ENCODE data around the gene HIVEP3. TPM values are rescaled to one million over a fixed set of nuclear protein-coding genes. Genes with fewer than 3 reads are reported as not detected.
"Not testable (repeated sequence)": the region's sequence is repeated elsewhere in the genome, so short reads cannot be mapped to it uniquely, and the experiment has no call there.

Gene HIVEP3
- total RNA-seq, 3 donors from 2014 or later, result 107 to 117 (median 114) TPM

DNA sequence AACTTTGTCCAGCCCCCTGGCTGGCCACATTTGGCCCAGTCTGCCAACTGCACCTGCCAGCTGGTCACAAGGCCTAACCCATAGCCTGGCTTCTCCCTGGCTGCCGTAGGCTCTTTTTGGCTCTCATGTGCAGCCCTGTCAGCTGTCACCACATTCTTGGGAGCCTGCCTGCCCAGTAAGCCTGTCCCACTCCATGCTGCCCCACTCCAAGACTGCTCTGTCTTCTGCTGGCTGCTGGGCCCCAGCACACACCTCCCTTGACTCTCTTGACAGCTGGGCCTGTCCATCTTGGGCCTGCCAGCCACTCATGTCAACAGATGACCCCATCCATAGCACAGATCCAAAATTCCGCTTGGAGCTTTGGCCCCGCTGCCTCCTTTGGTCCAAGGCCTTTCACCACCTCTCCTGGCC, 360.0 kb downstream of the HIVEP3 start:
- Mint-ChIP-seq H3K4me1 (ENCODE audit: low read depth) (peaks cover 3% of the 10 kb centered on the region), H3K4me3 (no peak overlapping the region), H3K27me3 (ENCODE audit: low read depth) (no peaks in the 10 kb centered on the region), H3K36me3 (ENCODE audit: insufficient read depth) (peaks cover 69% of the 10 kb centered on the region), H3K9me3 (peaks cover 8% of the 10 kb centered on the region)
- ATAC-seq, result peak in 1 of 2 donors; percentile 14
- no peak for DNase-seq

DNA sequence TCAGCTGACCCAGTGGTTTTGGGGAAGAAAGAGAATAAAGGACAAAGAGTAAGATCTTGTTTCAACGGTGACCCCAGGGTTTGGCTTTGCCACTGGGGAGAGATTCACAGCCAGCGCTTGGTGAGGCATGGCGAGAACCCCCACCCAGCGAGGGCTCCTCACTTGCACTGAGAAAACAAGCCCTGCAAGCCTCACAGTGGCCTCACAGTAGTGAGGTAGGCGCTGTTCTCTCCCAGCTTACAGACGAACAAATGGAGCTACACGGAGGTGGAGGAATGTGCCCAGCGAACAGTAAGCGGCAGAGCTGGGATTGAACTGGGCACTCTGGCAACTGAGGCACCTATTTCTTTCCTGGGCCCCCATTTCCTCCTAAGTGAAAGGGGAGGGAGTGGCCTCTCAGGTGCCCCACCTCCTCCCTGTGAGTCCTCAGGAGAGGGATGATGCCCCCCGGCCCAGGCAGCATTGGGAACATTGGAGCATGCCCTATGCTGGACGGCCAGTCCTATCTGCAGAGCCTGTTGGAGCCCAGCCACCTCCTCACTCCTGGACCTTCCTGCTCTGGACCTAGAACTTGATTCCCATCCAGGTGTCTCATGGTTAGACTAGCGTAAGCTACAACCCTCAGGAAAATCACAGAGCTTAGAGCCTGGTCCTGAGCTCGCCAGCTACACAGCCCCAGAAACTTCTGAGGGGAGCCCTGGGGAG, 360.8 kb downstream of the HIVEP3 start:
- H3K9me3 Mint-ChIP-seq, result peaks cover 9% of the 10 kb centered on the region
- DNase-seq (no peak), ATAC-seq (no peak)
- no peak overlapping the region for H3K4me3 Mint-ChIP-seq
- H3K27me3 Mint-ChIP-seq (ENCODE audit: low read depth), result no peaks in the 10 kb centered on the region
- peaks cover 68% of the 10 kb centered on the region for H3K36me3 Mint-ChIP-seq (ENCODE audit: insufficient read depth)
- H3K4me1 Mint-ChIP-seq (ENCODE audit: low read depth), result no peaks in the 10 kb centered on the region

DNA sequence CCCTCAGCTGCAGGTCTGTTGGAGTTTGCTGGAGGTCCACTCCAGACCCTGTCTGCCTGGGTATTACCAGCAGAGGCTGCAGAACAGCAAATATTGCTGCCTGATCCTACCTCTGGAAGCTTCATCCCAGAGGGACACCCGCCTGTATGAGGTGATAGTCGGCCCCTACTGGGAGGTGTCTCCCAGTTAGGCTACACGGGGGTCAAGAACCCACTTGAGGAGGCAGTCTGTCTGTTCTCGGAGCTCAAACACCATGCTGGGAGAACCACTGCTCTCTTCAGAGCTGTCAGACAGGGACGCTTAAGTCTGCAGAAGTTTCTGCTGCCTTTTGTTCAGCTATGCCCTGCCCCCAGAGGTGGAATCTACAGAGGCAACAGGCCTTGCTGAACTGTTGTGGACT, 364.0 kb downstream of the HIVEP3 start:
- H3K36me3 Mint-ChIP-seq (ENCODE audit: insufficient read depth), result peaks cover 61% of the 10 kb centered on the region
- ATAC-seq; H3K4me1 Mint-ChIP-seq (ENCODE audit: low read depth); H3K27me3 Mint-ChIP-seq (ENCODE audit: low read depth); DNase-seq; H3K9me3 Mint-ChIP-seq; H3K4me3 Mint-ChIP-seq: not testable (repeated sequence)

DNA sequence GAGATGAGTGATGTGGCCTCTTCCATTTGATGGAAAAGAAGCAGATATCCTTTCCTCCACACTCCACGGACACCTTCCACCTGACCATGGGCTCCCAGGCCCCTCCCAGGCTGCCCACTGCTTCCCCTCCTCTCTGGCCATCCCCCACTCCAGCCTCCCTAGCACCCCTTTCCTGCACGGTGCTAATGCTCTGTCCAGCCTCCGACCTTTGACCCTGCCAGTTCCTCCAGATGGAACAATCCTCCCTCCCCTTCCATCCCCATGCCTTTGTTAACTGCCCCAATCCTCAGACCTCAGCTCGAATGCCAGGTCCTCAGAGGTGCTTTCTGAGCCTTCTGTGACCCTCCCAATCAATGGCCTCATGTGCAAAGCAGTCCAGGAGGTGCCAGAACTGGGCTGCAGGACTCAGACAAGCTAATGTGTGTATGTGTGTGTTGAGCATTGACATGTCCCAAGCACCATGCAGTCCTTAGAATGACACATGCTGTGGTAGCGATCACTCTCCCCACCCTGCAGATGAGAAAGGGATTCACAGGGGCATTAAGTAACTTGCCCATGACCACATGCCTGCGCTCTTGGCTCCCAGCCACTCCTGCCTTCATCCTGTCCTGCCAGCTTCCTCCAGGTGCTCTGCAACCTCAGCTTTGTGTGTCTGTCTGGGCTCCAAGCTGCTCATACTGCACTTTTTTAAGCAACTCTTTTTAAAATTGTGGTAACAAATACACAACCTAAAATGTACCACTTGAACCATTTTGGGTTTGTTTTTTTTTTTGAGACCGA, 370.8 kb downstream of the HIVEP3 start:
- H3K9me3 Mint-ChIP-seq, result no peaks in the 10 kb centered on the region
- peaks cover 24% of the 10 kb centered on the region for H3K36me3 Mint-ChIP-seq (ENCODE audit: insufficient read depth)
- no peaks in the 10 kb centered on the region for H3K27me3 Mint-ChIP-seq (ENCODE audit: low read depth)
- no peak overlapping the region for H3K4me3 Mint-ChIP-seq
- H3K4me1 Mint-ChIP-seq (ENCODE audit: low read depth), result no peaks in the 10 kb centered on the region
- DNase-seq (no peak), ATAC-seq (peak in 1 of 2 donors; percentile 16)

DNA sequence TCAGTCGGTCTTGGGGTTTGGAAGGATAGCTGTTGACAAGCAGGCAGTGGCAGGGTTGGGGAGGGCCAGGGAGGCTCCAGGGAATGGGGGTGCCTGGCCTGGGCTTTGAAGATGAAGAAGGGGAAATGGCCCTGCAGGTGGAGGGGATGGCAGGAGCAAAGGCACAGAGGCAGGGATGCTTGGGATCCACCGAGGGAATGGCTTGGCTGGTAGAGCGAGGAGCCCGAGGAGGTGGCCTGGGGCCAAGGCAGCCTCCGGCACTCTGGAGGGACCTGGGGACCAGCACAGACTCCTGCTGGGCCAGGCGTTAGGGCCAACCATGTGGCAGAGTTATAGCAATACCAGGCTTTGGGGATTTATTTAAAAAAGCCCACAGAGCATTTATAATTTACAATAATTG, 371.4 kb downstream of the HIVEP3 start:
- Mint-ChIP-seq H3K27me3 (ENCODE audit: low read depth) (no peaks in the 10 kb centered on the region), H3K4me1 (ENCODE audit: low read depth) (peaks cover 1% of the 10 kb centered on the region), H3K4me3 (no peak overlapping the region), H3K9me3 (no peaks in the 10 kb centered on the region), H3K36me3 (ENCODE audit: insufficient read depth) (peaks cover 24% of the 10 kb centered on the region)
- ATAC-seq (no peak), DNase-seq (no peak)

DNA sequence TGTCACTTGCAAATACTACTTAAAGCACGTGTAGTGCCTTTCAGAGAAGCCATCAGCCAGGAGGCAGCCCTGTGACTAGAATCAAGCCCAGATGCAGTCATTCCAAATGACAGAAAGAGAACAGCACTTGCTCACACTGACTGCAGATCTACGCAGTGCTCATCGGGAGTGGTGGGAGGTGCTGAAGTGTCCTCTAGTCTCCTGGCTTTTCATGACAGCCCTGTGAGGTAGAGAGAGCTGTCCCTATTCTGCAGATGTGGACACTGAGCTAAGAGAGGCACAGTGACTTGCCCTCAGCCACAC, 371.9 kb downstream of the HIVEP3 start:
- H3K27me3 Mint-ChIP-seq (ENCODE audit: low read depth), result no peaks in the 10 kb centered on the region
- no peak for DNase-seq
- peaks cover 3% of the 10 kb centered on the region for H3K4me1 Mint-ChIP-seq (ENCODE audit: low read depth)
- no peak overlapping the region for H3K4me3 Mint-ChIP-seq
- ATAC-seq, result no peak
- no peaks in the 10 kb centered on the region for H3K9me3 Mint-ChIP-seq
- peaks cover 26% of the 10 kb centered on the region for H3K36me3 Mint-ChIP-seq (ENCODE audit: insufficient read depth)

DNA sequence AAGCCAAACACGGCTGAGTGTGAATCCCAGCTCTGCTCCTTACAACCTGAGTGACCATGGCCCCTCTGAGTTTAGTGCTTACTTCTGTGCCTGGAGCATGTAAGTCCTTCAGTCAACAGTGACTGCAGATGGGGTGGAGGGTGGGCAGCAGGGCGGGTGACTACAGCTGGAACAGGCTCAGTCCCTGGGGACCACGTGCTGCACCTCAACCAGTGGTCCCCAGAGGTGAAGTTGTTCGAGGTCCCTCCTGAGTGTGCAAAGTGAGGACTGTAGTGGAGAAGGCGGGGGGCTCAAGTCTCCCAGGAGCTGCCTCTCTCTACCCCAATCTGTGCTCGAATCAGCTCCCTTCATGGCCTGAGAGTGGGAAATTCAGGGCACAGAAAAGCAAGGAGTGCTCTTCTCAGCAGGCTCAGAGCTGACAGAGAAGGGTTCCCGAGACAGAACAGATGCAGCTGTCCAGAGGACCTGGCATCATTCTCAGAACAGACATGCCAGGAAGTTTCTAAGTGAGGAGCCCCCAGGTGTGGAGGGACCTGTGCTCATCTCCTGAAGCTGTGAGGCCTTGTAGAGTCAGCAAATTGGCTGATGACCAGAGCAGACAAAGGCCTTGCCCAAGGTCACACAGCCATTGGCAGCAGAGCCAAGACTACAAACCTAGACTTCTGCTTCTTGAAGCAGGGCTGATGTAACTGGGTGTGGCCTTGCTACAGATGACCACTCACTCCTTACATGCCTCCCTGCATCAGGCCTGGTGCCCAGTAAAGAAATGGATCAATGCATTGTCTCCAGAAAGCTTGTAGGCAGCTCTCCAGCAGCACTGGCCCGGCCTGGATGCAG, 372.5 kb downstream of the HIVEP3 start:
- peaks cover 27% of the 10 kb centered on the region for H3K36me3 Mint-ChIP-seq (ENCODE audit: insufficient read depth)
- no peaks in the 10 kb centered on the region for H3K27me3 Mint-ChIP-seq (ENCODE audit: low read depth)
- ATAC-seq (no peak), DNase-seq (no peak)
- no peaks in the 10 kb centered on the region for H3K9me3 Mint-ChIP-seq
- peaks cover 6% of the 10 kb centered on the region for H3K4me1 Mint-ChIP-seq (ENCODE audit: low read depth)
- no peak overlapping the region for H3K4me3 Mint-ChIP-seq

DNA sequence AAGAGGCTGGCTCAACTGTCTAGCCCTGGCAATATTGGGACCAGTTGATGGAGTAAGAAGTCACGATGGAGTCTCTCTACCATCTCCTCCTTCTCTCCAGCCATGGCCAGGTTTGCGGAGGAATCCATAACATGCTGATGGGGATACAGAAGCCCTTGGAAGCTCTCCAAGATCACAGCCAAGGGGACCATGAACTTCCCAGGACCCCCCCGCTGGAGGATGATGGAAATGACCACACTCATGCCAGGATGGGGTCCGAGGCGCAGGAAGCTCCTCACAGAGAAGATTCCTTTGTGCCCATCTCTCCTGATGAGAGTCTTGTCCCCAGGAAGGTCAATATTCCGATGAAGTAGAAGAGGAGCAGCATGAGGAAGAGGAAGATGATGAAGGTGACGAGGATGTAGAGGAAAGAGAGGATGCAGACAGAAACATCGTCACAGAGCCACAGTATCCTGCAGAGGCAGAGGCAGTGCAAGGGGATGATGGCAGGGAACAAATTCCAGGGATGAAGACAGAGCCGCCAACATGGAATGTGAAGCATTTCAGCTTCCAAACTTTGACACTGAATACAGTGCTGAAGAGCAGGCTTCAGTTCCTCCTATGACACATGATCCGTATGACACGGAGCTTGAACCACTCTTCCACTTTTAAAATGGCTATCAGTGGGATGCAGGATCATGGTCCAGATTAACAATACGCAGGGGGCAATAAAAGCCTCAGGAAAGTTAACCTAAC, 376.4 kb downstream of the HIVEP3 start:
- H3K9me3 Mint-ChIP-seq, result no peaks in the 10 kb centered on the region
- DNase-seq, result no peak
- peaks cover 8% of the 10 kb centered on the region for H3K4me1 Mint-ChIP-seq (ENCODE audit: low read depth)
- H3K27me3 Mint-ChIP-seq (ENCODE audit: low read depth), result no peaks in the 10 kb centered on the region
- ATAC-seq, result no peak
- H3K36me3 Mint-ChIP-seq (ENCODE audit: insufficient read depth), result peaks cover 42% of the 10 kb centered on the region
- no peak overlapping the region for H3K4me3 Mint-ChIP-seq

DNA sequence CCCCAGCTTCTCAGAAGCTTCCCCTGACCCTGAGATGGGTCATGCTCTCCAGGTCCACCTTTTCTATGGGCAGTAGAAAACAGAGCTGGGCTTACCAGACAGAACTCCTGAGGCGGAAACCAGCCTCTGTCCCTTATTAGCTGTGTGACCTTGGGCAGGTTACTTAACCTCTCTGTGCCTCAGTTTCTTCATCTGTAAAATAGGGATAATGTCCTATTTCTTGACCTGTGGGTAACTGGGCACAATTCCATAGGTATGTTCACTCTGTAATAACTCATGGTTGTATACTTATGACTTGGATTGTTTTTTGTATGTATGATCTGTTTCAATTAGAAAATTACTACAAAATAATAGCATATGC, 377.1 kb downstream of the HIVEP3 start:
- no peak for DNase-seq
- Mint-ChIP-seq H3K27me3 (ENCODE audit: low read depth) (no peaks in the 10 kb centered on the region), H3K9me3 (no peaks in the 10 kb centered on the region), H3K4me1 (ENCODE audit: low read depth) (peaks cover 11% of the 10 kb centered on the region), H3K36me3 (ENCODE audit: insufficient read depth) (peaks cover 45% of the 10 kb centered on the region), H3K4me3 (no peak overlapping the region)
- no peak for ATAC-seq

DNA sequence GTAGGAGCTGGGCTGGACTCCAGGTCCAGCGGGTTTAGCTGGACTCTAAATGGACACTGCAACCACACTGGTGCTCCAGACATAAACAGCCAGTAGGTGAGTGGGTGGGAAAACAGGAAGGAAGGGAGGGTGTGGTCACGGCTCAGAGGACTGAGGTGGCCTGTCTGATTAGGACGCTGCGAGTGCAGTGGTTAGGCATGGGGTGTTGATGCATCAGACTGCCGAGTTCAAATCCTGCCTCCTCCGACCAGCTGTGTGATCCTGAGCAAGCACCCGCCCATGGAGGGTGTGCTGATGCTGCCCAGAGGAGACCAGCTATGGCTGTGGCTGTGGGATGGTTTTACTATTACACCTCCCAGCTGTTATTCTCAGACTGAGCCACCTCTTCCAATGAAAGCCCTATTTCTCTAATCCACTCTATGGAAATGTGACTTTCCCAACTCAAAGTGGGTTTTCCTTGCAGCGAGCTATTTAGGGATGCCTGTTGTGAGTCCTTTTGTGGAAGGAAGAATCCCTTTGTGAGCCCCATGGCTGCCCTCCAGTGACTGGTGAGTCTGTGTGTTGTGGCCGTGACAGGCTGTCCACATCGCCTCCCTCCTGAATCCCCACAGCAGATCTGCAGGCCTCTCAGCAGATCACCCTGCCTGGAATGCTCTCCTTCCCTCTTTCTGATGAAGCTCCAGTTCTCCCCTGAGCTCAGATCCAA, 377.7 kb downstream of the HIVEP3 start:
- H3K36me3 Mint-ChIP-seq (ENCODE audit: insufficient read depth), result peaks cover 50% of the 10 kb centered on the region
- no peak overlapping the region for H3K4me3 Mint-ChIP-seq
- H3K9me3 Mint-ChIP-seq, result no peaks in the 10 kb centered on the region
- ATAC-seq (no peak), DNase-seq (peak; percentile 3)
- peaks cover 11% of the 10 kb centered on the region for H3K4me1 Mint-ChIP-seq (ENCODE audit: low read depth)
- H3K27me3 Mint-ChIP-seq (ENCODE audit: low read depth), result no peaks in the 10 kb centered on the region

DNA sequence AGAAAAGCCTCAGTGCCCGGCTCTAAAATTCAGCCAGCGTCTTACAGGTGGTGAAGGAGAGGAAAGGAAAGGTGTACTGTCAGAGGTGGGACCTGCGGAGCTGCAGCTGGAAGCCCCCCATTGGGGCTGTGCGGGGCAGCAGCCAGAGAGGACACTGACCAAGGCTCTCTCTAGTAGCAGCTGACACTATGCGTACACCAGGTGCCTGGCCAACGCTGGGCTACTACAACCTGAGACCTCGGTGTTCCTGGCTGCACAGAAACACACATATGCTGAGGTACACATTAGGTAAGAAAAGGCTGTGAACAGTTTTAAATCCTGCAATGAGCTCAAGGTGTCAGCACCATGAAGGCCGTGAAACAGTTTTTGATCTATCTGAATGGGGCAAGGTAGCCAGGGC, 378.7 kb downstream of the HIVEP3 start:
- H3K27me3 Mint-ChIP-seq (ENCODE audit: low read depth), result no peaks in the 10 kb centered on the region
- peaks cover 57% of the 10 kb centered on the region for H3K36me3 Mint-ChIP-seq (ENCODE audit: insufficient read depth)
- H3K9me3 Mint-ChIP-seq, result no peaks in the 10 kb centered on the region
- H3K4me3 Mint-ChIP-seq, result no peak overlapping the region
- DNase-seq, result peak; percentile 2
- peaks cover 11% of the 10 kb centered on the region for H3K4me1 Mint-ChIP-seq (ENCODE audit: low read depth)
- ATAC-seq, result no peak

DNA sequence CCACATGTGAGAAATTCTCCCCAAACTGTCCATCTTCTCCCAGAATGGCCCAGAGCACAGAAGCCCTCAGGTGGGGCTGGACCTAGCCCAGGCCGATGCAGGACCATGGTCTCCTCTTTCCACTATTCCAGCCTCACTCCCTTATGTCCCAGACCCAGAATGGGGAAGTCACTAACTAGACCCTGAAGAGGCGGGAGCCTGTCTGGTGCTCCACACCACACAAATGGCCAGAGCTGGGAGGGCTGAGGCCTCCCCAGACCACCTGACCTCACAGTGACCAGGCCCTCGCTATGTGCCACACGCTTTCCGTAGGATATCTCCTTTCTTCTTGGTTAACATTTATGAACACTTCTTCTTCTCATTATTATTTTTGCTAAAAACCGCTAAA, 379.3 kb downstream of the HIVEP3 start:
- Mint-ChIP-seq H3K4me3 (no peak overlapping the region), H3K4me1 (ENCODE audit: low read depth) (peaks cover 11% of the 10 kb centered on the region), H3K27me3 (ENCODE audit: low read depth) (no peaks in the 10 kb centered on the region), H3K36me3 (ENCODE audit: insufficient read depth) (peaks cover 62% of the 10 kb centered on the region), H3K9me3 (no peaks in the 10 kb centered on the region)
- DNase-seq (peak; percentile 3), ATAC-seq (no peak)

DNA sequence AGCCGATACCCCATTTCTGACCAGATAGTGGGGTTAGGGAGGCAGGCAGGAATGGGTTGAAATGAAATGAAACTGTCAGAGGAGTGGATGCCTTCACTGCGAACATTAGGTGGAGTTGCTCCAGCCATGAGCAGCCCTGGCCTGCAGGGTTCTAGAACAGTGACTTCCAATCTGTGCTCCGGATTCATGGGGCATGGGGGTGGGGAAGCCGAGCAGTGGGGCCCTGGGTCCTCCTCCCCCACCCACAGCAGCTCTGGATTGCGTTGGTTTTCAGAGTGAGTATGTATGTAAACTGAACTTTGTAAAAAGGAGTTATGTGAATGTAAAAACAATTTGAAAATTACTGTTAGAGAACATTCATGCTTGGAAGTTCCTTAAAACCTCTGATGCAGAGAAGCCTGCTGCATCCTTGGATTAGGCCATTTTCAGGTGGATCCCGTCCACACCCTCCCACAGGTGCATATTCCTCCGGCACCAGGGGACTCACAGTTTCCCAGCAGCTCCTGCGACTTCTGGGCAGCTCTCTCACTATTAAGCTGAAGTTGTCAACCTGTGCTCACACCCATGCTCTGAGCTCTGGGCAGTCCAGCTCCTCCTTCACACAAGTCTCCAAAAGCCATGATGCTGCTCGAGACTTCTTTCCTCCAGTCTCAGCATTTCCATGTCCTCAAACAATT, 379.8 kb downstream of the HIVEP3 start:
- H3K4me3 Mint-ChIP-seq, result no peak overlapping the region
- H3K9me3 Mint-ChIP-seq, result no peaks in the 10 kb centered on the region
- H3K27me3 Mint-ChIP-seq (ENCODE audit: low read depth), result no peaks in the 10 kb centered on the region
- ATAC-seq (no peak), DNase-seq (peak; percentile 1)
- peaks cover 11% of the 10 kb centered on the region for H3K4me1 Mint-ChIP-seq (ENCODE audit: low read depth)
- peaks cover 61% of the 10 kb centered on the region for H3K36me3 Mint-ChIP-seq (ENCODE audit: insufficient read depth)

Data from activated T-cell treated with anti-CD3 and anti-CD28 coated beads, Interleukin-2, amount 50 U/mL, for 4 hours (primary cell).